Activated CD4-positive, alpha-beta T cell treated with anti-CD3 and anti-CD28 coated beads, Interleukin-2, Interleukin-6, amounts not matched to agents 100 ng/mL and 50 ng/mL, durations not matched to agents 16 hours and 8 hours (primary cell): ENCODE data around the gene CNOT6.

Source experiments
- DNase-seq: peaks from one replicate; pipeline ENCODE4 v3.0.0-alpha.2; 2020

CNOT6 gene

DNA sequence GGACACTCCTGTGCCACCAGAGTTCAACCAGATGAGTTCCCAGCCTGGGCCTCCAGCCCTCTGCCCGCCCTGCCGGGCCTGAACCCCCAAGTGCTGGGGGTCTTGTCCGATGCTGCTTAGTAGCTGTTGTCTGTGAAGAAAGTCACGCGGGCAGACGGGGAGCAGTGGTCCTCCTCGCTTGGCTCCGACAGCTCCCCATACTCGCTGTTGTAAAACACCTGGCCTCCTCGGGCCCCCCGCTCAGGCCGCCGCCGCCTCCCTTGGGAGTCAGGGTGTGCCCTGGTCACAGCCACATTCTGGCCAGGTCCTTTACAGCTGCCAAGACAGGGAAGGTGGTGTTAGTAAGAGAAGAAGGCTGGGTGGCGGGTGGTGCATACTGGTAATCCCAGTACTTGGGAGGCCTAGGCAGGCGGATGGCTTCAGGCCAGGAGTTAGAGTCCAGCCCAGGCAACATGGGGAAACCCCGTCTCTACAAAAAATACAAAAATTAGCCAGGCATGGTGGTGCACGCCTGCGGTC is 109.0 kb downstream of the CNOT6 start:
- DNase-seq: no peak

DNA sequence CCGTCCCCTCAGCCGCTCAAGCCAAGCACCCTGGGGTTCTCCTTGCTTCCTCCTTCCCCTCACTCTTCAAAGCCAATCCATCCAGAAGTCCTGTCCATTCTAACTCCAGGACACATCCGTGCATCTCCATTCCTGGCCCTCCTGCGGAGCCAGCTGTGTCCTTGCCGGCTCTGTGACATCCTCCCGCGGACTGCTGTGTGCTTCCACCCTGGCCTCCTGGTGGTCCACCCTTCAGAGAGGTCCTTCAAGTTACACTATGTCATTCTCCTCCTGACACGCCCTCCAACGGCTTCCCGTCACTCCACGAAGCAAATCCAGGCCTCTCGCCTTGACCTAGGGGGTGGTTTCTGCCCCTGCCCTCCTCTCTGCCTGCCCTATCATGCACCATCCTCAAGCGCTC is 110.1 kb downstream of the CNOT6 start:
- DNase-seq: no peak

DNA sequence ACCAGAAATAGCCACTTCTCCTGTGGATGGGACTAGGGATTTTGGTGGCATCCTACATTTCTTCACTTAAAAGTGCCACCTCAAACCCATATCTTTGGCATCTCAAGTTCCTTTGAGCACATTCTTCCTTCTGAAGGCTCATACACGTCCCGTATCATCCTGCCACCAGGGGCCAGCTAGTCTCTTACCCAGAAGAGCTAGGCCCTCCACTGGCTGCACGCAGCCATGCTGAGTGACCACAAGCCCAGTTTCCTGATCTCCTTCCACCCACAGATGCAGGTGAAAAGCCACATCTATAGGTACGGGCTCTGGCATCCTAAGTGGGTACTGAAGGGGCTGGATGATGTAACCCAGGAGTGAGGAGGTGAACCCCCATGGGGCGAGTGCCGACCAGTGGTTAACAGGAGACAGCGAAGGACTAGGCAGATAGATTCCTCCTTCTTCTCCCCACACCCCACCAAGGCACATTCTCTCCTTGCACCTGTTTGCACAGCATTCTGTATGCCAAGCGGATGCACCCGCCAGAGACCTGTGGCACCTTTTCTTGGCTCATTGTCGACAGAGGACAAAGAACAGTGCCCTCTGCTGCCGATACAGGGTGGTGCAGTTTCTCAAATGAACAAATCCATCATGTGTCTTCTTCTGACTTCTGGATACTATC is 111.5 kb downstream of the CNOT6 start:
- DNase-seq: peak; percentile 78

DNA sequence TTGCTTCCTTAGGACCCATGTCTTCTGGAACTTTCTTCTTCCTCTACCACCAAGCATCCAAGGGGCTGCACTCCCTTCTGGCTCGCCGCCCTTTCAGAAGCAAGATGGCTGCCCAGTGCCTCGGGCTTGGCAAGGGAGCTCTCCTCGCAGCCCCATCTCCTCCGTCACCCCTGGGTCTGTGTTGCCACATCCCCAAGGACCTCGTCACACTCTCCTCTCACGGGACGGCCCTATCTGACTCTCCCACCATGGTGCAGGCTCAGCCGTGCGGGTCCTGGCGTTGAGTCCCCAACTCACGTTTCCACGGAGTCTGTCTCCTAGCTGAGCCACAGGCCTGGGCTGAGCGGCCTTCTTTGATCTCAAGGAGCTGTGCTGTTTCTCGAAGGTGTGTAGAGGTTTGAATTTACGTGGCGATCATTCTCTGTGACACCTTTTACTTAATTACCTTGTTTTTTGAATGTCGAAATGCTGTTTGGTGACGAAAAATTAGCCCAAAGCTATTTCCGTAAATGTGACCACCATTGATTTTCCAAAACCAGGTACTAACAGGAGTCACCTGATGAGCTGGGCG is 112.1 kb downstream of the CNOT6 start:
- DNase-seq: no peak

DNA sequence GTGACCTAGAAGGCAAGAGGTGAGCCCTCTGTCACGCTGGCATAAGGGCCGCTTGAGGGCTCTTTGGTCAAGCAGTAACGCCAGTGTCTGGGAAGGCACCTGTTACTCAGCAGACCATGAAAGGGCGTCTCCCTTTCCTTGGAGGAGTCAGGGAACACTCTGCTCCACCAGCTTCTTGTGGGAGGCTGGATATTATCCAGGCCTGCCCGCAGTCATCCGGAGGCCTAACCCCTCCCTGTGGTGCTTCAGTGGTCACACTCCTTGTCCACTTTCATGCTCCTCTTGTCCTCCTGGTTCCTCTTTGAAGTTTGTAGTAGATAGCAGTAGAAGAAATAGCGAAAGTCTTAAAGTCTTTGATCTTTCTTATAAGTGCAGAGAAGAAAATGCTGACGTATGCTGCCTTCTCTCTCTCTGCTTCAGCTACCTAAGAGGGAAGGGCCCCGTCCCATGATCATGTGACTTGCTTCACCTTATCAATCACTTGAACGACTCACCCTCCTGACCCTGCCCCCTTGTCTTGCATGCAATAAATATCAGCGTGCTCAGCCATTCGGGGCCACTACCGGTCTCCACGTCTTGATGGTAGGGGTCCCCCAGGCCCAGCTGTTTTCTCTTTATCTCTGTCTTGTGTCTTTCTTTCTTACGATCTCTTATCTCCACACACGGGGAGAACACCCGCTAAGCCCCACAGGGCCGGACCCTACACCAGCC is 113.8 kb downstream of the CNOT6 start:
- DNase-seq: peak; percentile 42

DNA sequence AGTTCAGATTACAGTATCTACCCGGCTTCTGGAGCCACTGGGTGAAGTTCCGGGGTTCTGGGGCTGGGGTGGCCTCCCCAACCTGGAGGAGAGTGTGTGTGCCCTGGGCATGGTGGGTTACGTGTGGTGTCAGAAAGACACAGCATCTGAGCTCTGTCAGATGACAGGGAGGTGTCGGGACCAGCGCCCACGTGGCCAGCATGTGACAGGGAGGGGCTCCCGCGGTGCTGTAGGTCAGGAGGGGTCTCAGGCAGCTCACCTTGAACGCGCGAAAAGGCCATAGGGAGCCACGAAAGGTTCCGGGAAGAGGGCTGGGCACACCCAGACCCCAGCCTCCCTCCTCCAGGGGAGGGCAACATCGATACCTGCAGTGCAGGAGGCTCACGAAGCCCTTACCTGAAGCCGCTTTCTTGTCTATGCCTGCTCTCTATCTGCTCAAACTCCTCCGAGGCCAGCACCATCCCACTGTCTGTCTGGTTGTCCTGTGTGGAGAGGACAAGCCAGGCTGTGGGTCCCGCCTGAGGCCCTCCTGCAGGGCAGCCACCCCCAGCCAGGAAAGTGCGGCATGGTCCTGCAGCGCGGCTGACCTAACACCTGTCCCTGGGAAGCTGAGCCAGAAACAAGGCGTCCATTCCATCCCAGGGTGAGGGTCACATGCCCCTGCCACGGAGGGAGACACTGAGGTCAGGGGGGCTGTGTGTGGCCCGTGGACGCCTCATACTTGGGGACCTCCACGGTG is 114.6 kb downstream of the CNOT6 start:
- no peak for DNase-seq

DNA sequence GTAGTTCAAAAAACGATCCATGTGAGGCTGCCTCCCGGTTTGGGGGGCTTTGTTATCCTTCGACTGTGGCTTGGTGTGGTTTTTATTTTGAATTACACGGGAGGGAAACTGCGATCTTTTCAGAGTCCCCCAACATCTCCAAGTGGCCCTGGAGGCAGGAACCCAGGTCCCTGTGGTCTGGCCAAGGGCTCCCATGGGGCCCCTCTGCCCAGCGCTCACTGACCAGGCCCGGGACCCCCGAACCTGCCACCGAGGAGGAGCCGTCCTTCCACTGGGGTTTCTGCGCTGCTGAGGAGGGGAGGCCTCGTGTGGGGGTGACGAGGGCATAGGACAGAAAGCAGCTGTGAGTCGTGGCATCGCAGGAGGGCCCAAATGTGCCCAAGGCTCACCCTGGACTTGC is 115.2 kb downstream of the CNOT6 start:
- DNase-seq: no peak

DNA sequence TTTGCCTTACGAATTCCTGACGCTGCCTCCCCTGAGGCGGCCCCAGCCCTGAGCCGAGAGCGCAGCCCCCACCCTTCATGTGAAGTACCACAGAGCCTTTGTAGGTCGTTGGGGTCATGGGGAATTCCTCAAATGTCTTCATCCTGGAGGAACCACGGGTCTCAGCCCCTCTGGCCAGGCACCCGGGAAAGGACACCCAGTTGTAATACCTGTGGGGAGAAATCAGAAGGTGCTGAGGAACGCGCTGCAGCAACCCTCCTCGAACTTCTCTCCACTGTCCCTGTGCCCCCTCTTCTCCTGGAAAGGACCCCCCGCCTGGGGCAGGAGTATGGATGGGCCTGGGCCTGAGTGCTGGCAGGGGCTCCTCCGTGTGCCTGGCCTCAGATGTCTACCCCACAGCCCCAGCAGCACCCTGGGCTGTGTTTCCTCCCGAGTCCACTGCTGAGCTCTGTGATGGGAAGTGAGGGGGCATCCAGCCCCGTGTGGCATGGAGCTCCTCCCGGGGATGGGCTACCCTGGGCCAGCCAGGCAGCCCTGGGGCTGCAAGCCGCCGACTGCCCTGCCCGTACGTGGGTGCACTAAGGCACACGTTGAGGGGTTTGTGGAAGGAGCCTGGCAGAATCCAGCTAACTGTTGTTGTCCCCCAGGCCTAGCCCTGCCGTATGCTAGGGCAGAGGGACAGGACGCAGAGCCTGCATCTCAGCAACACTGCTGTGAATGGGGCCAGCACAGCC is 115.8 kb downstream of the CNOT6 start:
- DNase-seq: no peak

DNA sequence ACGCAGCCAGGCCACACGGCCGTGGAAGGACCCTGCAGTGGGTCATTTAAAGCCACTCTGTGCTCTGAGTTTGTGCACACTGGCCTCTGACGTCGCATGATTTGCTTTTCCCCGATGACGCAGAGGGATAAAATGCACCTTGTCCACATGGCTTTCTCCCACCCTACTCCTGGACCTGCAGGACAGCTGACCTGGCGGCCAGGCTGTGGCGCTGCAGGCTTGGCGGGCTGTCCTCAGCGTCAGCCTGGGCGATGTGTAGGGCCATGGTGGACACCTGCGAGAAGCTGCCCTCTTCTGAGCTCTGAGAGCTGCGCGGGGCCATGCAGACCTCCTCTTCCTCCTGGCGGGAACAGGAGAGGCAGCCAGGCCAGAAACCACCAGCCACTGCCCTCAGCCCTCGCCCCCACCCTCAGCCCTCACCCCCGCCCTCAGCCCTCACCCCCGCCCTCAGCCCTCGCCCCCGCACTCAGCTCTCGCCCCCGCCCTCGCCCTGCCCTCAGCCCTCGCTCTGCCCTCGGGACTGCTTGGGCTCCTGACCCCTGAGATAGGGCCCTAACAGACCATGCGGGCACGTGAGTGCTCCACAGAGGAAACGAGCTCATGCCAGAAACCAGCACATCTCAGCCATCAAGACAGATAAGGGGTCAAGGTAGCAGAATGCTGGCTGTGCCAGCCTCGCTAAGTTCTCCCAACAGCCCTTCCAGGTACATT is 117.1 kb downstream of the CNOT6 start:
- no peak for DNase-seq

DNA sequence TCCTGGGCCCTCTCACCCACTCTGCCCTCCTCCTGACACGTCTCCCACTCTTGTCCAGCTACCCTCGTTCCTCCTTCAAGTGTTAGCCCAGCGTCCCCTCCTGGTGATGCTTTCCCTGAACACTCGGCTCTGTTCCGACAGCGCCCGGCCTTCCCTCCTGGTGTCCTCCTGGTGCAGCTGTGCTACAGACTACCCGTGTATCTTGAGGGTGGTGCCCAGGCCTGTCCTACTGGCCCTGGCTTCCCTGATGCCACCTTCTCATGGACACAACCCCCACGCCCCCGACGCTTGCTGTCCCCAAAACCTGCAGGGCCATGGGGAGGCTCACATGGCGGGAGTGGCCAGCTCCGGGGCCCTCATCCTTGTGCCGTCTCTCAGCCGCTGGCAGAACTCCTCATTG is 118.5 kb downstream of the CNOT6 start:
- DNase-seq: no peak

DNA sequence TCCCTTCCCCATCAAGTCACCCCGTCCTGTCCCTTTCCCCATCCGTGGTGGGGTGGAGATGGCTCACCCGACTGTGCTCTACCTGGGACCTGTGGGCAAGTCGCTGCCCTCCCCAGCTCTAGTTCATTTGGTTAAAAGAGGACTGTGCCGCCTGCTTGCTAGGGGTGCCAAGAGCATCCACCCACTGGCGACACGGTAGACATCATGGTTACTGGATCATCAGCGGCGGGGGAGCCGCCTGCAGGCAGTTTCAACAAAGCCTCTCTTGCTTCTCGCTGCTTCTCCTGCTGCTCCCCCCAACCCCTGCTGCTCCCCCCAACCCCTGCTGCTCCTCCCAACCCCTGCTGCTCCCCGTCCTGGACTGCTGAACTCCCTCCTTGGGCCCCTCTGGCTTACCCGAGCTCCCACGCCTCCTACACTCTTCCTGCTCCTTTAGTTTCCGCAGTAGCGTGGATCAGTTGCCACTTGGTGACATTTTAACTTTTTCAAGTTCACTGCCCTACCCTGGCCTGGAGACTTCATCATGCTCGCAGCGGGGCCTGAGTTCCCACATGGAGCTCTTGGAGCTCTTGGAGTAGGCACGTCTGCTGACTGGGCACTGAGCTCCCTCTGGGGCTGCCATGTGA is 119.1 kb downstream of the CNOT6 start:
- DNase-seq: no peak

GRCh38 chr5:180613814-180614188 is 119.6 kb downstream of the CNOT6 start:
- no peak for DNase-seq

DNA sequence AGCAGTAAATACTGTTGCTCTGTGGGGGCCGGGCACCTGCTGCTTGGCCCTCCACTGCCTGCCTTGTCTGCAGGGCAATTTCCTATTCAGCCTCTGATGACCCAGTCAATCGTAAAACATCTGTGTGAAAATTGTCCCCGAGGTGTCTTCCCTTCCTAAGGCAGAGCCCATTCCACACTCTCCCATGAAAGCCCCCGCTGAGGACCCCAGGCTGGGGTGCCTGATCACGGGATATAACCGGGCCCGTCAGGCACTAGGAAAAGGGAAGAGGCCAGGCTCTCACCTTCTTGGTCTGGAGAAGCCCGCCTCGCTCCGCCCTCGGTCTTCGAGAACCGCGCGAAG is 124.3 kb downstream of the CNOT6 start:
- DNase-seq: no peak

DNA sequence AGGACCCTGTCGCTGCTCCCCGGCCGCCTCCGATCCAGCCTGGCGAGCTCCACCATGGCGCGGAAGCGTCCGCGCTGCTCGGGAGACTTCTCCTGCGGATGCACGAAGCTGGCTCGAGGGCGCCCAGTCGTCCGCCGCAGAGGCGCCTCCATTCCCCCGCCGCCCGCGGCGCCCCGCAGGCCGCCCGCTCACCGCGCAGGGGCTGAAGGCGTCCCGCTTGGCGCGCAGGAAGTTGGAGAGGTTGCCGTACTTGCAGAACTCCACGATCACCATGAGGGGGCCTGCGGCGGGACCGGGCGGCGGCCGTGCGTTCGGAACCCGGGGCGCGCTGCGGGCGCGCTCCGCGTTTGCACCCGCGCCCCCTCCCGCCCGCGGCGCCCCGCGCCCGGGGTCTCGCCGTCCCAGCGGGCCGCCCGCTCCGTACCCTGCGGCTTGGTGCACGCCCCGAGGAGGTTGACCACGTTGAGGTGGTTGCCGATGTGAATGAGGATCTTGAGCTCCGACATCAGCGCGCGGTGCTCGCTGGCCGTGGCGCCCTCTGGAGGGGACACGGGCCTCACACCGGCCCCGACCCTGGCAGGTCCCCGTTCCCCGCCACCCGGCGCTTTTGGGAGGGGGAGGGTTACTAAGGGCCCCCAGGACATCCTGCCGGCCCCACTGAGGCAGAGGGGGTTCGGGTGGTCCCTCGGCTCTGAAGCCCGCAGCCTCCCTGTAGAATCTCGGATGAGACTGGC is 124.8 kb downstream of the CNOT6 start:
- peak; percentile 55 for DNase-seq

DNA sequence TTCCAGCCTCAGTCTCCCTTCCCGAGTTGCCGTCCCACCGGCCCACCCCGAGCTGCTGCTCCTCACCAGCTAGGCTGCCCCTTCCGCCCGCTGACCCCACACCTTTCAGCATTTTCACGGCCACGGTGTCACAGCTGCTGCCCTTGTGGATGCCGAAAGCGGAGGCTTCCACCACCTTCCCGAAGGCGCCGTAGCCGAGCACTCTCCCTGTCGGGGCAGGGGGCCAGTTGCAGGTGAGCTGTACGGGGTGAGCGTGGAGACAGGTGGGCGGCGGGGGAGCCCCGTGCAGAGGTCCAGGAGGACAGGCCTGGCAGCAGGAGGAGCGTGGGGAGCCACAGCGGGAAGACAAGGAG is 125.4 kb downstream of the CNOT6 start:
- no peak for DNase-seq

GRCh38 chr5:180620014-180620413 is 125.8 kb downstream of the CNOT6 start:
- no peak for DNase-seq

GRCh38 chr5:180621311-180621710 is 127.1 kb downstream of the CNOT6 start:
- no peak for DNase-seq

DNA sequence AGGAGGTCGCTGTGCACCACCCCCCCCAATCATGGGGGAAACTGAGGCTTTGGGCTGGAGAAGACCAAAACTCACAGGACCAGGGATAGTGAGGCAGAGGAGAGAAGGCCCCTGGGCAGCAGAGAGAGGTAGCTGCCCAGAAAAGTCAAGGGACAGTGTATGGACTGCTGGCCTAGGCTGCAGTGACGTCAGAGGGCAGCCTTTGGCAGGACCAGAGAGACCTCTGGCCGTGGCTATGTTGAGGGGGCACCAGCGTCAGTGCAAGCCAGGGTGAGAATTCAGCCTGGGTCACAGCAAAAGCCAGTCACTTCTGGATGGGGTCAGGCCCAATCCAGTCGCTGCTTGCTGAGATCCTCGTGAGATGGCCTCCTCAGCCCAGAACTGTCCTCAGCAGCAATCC is 128.7 kb downstream of the CNOT6 start:
- DNase-seq: no peak

DNA sequence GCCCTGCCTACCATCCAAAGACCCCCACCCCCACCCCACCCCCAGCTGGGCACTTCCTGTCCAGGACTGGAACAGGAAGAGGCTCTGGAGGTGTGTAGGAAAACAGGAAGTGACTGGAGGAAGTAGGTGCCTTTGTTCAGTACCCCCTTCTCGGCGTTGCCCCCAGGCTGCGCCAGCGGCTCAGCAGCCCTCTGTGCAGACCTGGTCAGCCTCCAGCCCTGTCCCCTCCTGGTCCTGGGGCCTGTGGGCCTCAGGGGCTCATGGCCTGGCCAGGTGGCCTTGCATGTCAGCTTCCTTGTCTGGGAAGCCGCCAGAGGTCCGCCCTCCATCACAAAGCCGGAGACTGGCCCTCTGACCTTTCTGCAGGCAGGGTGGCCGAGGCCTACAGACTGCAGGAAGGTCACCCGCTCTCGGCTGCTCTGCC is 129.2 kb downstream of the CNOT6 start:
- DNase-seq: no peak

DNA sequence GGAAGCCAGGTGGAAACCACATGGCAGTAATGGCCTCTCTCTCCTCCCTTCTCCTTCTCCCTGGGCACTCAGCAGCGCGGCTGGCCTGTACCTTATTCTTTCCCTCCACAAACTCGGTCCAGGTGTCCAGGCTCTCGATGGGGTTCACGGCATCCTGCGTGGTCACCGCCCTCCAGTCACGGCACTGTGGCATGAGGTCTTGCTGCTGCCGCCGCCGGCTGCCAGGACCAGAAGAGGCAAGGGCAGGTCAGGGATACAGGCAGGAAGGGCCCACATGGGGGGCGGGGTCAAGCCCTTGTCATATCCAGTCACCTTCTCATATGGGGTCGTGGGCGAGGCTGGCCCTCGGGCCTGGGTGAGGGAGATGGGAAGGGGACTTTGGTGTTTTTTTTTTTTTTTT is 129.7 kb downstream of the CNOT6 start:
- no peak for DNase-seq

DNA sequence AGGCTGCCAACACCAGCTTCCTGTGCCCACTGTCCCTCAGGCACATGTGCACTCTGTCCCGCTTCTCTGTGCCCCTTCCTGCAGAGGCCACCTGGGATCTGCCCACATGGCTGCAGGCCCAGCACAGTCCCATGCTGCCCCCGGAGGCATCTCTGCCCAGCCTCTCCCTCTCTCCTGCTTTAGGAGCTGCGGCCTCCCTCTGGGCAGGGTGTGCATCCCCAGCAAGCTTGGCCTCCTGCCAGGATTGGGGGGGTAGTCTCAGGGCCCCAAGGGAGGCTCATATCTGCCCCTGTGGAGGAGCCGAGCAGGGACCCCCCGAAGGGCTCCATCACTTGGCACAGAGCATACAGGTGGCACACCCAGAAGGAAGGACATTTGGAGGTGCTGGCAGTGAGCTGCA is 130.4 kb downstream of the CNOT6 start:
- no peak for DNase-seq
